Measurements from ENCODE around the gene CEP55.
"Not testable (repeated sequence)": the region's sequence is repeated elsewhere in the genome, so short reads cannot be mapped to it uniquely, and the experiment has no call there.

Gene CEP55

DNA sequence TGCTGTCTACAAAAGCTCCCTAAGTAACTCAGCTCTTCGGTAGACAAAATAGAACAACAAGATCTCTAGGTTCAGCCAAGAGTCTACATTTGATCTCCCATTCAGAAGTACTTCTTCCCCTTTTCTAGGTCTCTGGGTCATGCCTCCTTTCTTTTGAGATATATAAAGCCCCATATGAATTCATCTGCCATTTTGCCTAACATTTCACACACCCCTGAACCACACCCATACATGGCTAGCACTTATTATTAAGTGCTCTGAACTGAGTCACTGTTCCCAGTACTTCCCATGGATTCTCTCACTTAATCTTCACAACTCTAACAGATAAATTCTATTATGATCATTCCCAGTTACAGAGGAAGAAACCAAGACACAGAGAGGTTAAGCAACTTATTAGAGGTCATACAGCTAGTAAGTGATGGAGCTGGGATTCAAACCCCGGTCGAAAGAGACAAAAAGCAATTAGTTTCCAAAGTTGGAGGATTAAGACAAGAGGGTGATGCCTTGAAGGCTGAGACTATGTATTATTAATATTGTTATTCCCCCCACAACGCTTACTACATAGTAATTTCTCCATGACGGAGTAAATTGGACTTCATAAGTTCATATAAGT lies 31.5 kb upstream of the CEP55 start:
- Histone ChIP-seq H3K4me2 (ENCODE audit: low read length) (no peak overlapping the region), H4K20me1 (ENCODE audit: insufficient read depth, low read length) (no peaks in the 10 kb centered on the region), H3K4me1 (ENCODE audit: insufficient read depth, low read length, severe bottlenecking) (no peaks in the 10 kb centered on the region), H3K9ac (ENCODE audit: low read length) (no peak overlapping the region), H3K9me3 (ENCODE audit: low read length) (no peaks in the 10 kb centered on the region), H3K36me3 (ENCODE audit: insufficient read depth, low read length) (no peaks in the 10 kb centered on the region), H3K27me3 (ENCODE audit: insufficient read depth, low read length) (no peaks in the 10 kb centered on the region), H3K9me2 (ENCODE audit: low read depth, low read length) (no peaks in the 10 kb centered on the region), H2AFZ (ENCODE audit: low read length) (no peak overlapping the region), H3F3A (ENCODE audit: insufficient read depth, low read length) (no peaks in the 10 kb centered on the region), H3K4me3 (ENCODE audit: low read depth, low read length, poor library complexity, severe bottlenecking) (no peak overlapping the region), H3K79me2 (ENCODE audit: insufficient read depth, low read length) (no peaks in the 10 kb centered on the region), H3K27ac (ENCODE audit: low read depth, low read length, poor library complexity, severe bottlenecking) (no peak overlapping the region)
- TF ChIP-seq CTCF (IDR thresholded peaks at IDR 0.05; ENCODE audit: low read length), result no peak
- no peak for TF ChIP-seq EZH2 (IDR thresholded peaks at IDR 0.05; ENCODE audit: borderline replicate concordance, low read length)

GRCh38 chr10:93465806-93466675 lies 30.4 kb upstream of the CEP55 start:
- no peaks in the 10 kb centered on the region for H3K9me3 ChIP-seq (ENCODE audit: low read length)
- H3K9ac ChIP-seq (ENCODE audit: low read length), result no peak overlapping the region
- H3F3A ChIP-seq (ENCODE audit: insufficient read depth, low read length), result no peaks in the 10 kb centered on the region
- no peaks in the 10 kb centered on the region for H3K79me2 ChIP-seq (ENCODE audit: insufficient read depth, low read length)
- no peak overlapping the region for H3K27ac ChIP-seq (ENCODE audit: low read depth, low read length, poor library complexity, severe bottlenecking)
- no peaks in the 10 kb centered on the region for H3K4me1 ChIP-seq (ENCODE audit: insufficient read depth, low read length, severe bottlenecking)
- H2AFZ ChIP-seq (ENCODE audit: low read length), result no peak overlapping the region
- no peaks in the 10 kb centered on the region for H4K20me1 ChIP-seq (ENCODE audit: insufficient read depth, low read length)
- no peaks in the 10 kb centered on the region for H3K36me3 ChIP-seq (ENCODE audit: insufficient read depth, low read length)
- TF ChIP-seq CTCF (IDR thresholded peaks at IDR 0.05; ENCODE audit: low read length), result no peak
- no peak for TF ChIP-seq EZH2 (IDR thresholded peaks at IDR 0.05; ENCODE audit: borderline replicate concordance, low read length)
- H3K27me3 ChIP-seq (ENCODE audit: insufficient read depth, low read length), result no peaks in the 10 kb centered on the region
- H3K4me3 ChIP-seq (ENCODE audit: low read depth, low read length, poor library complexity, severe bottlenecking), result no peak overlapping the region
- no peaks in the 10 kb centered on the region for H3K9me2 ChIP-seq (ENCODE audit: low read depth, low read length)
- H3K4me2 ChIP-seq (ENCODE audit: low read length), result no peak overlapping the region

DNA sequence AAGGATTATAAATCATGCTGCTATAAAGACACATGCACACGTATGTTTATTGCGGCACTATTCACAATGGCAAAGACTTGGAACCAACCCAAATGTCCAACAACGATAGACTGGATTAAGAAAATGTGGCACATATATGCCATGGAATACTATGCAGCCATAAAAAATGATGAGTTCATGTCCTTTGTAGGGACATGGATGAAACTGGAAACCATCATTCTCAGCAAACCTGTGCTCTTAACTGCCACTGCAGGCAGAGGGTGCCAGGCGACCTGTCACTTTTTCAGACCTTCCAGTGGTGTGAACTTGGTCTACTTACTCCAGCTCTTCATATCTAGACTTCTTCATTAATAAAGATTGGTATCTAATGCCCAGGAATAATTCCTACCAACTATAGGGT lies 28.8 kb upstream of the CEP55 start:
- H3K9ac ChIP-seq (ENCODE audit: low read length); H4K20me1 ChIP-seq (ENCODE audit: insufficient read depth, low read length); H3K9me3 ChIP-seq (ENCODE audit: low read length); H3K79me2 ChIP-seq (ENCODE audit: insufficient read depth, low read length); H3K27ac ChIP-seq (ENCODE audit: low read depth, low read length, poor library complexity, severe bottlenecking); H3F3A ChIP-seq (ENCODE audit: insufficient read depth, low read length); H3K4me1 ChIP-seq (ENCODE audit: insufficient read depth, low read length, severe bottlenecking); H2AFZ ChIP-seq (ENCODE audit: low read length); H3K4me2 ChIP-seq (ENCODE audit: low read length); H3K36me3 ChIP-seq (ENCODE audit: insufficient read depth, low read length); H3K9me2 ChIP-seq (ENCODE audit: low read depth, low read length); H3K4me3 ChIP-seq (ENCODE audit: low read depth, low read length, poor library complexity, severe bottlenecking); H3K27me3 ChIP-seq (ENCODE audit: insufficient read depth, low read length): not testable (repeated sequence)

Measured in OCI-LY1 (cell line).